Skeletal muscle satellite cell (primary cell): ENCODE results near the gene PPIF.

Experiments
- H3K27me3 ChIP-seq: 2 replicates; pipeline ENCODE4 v1.7.0; 2013; ENCODE audit warnings: low read length; ENCODE audit not compliant: control insufficient read depth, insufficient read depth
- H3K36me3 ChIP-seq: 2 replicates; pipeline ENCODE4 v1.7.0; 2013; ENCODE audit warnings: mild to moderate bottlenecking, control low read depth, low read length; ENCODE audit not compliant: insufficient read depth
- H3K4me1 ChIP-seq: 2 replicates; pipeline ENCODE4 v1.7.0; 2013; ENCODE audit warnings: low read length; ENCODE audit not compliant: control insufficient read depth, insufficient read depth
- H3K4me2 ChIP-seq: 2 replicates; pipeline ENCODE4 v1.7.0; 2013; ENCODE audit warnings: mild to moderate bottlenecking, low read length
- H3K4me3 ChIP-seq: 2 replicates; pipeline ENCODE4 v1.7.0; 2013; ENCODE audit warnings: low read length
- H3K9ac ChIP-seq: 2 replicates; pipeline ENCODE4 v1.7.0; 2013; ENCODE audit warnings: mild to moderate bottlenecking, low read depth, low read length, moderate library complexity
- H3K9me3 ChIP-seq: replicated peaks from 2 replicates; pipeline ENCODE4 v1.7.0; 2013; ENCODE audit warnings: mild to moderate bottlenecking, control low read depth, low read length

Gene PPIF

DNA sequence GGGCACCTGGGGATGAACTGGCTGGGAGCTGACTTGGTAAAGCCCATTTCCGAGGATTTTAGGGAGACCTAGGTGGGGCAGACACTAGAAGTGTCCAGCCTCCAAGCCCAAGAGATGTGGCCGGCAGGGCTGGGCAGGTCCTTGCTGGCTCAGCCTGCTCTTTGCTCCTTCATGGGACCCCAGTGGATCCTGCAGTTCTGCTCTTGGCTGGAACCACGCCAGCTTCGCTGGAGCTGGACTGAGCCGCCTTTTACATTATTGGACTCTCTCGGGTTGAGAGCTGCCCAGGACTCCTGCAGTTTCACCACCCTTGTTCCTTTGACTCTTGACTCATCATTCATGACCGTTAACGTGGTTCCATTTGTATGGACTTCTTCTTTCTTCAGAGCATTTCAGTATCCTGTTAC lies 5.7 kb downstream of the PPIF start:
- no peak overlapping the region for H3K4me2 ChIP-seq
- no peaks in the 10 kb centered on the region for H3K9me3 ChIP-seq
- H3K36me3 ChIP-seq = peaks cover 71% of the 10 kb centered on the region
- H3K27me3 ChIP-seq = no peaks in the 10 kb centered on the region
- H3K4me3 ChIP-seq = no peak overlapping the region
- H3K9ac ChIP-seq = no peak overlapping the region
- peaks cover 20% of the 10 kb centered on the region for H3K4me1 ChIP-seq

DNA sequence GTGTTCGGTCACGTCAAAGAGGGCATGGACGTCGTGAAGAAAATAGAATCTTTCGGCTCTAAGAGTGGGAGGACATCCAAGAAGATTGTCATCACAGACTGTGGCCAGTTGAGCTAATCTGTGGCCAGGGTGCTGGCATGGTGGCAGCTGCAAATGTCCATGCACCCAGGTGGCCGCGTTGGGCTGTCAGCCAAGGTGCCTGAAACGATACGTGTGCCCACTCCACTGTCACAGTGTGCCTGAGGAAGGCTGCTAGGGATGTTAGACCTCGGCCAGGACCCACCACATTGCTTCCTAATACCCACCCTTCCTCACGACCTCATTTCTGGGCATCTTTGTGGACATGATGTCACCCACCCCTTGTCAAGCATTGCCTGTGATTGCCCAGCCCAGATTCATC lies 6.5 kb downstream of the PPIF start:
- Histone ChIP-seq H3K4me3 (no peak overlapping the region), H3K4me1 (peaks cover 15% of the 10 kb centered on the region), H3K36me3 (peaks cover 68% of the 10 kb centered on the region), H3K4me2 (no peak overlapping the region), H3K9me3 (no peaks in the 10 kb centered on the region), H3K27me3 (no peaks in the 10 kb centered on the region), H3K9ac (no peak overlapping the region)

DNA sequence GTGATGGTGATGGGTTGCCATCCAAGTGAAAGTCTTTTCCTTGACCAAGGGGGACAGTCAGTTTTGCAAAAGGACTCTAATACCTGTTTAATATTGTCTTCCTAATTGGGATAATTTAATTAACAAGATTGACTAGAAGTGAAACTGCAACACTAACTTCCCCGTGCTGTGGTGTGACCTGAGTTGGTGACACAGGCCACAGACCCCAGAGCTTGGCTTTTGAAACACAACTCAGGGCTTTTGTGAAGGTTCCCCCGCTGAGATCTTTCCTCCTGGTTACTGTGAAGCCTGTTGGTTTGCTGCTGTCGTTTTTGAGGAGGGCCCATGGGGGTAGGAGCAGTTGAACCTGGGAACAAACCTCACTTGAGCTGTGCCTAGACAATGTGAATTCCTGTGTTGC lies 6.9 kb downstream of the PPIF start:
- H3K27me3 ChIP-seq = no peaks in the 10 kb centered on the region
- peaks cover 64% of the 10 kb centered on the region for H3K36me3 ChIP-seq
- no peak overlapping the region for H3K4me3 ChIP-seq
- H3K4me2 ChIP-seq = no peak overlapping the region
- peaks cover 11% of the 10 kb centered on the region for H3K4me1 ChIP-seq
- no peak overlapping the region for H3K9ac ChIP-seq
- no peaks in the 10 kb centered on the region for H3K9me3 ChIP-seq

DNA sequence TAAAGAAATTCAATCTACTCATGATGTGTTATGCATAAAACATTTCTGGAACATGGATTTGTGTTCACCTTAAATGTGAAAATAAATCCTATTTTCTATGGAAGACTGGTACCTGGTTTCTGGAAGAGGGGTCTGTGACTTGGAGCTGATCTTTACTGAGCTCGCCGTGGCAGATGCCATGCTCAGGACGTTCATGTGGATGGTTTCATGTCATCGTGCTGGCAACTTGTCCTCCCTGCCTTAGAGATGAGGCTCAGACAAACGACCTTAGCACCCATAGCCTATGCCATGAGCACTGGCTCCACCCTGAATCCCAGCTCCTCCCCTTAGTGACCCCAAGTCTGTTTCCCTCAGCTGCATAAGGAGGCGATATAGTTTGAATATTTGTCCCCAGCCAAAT lies 7.3 kb downstream of the PPIF start:
- Histone ChIP-seq H3K4me1 (peaks cover 6% of the 10 kb centered on the region), H3K27me3 (no peaks in the 10 kb centered on the region), H3K9me3 (no peaks in the 10 kb centered on the region), H3K4me3 (no peak overlapping the region), H3K9ac (no peak overlapping the region), H3K4me2 (no peak overlapping the region), H3K36me3 (peaks cover 59% of the 10 kb centered on the region)

DNA sequence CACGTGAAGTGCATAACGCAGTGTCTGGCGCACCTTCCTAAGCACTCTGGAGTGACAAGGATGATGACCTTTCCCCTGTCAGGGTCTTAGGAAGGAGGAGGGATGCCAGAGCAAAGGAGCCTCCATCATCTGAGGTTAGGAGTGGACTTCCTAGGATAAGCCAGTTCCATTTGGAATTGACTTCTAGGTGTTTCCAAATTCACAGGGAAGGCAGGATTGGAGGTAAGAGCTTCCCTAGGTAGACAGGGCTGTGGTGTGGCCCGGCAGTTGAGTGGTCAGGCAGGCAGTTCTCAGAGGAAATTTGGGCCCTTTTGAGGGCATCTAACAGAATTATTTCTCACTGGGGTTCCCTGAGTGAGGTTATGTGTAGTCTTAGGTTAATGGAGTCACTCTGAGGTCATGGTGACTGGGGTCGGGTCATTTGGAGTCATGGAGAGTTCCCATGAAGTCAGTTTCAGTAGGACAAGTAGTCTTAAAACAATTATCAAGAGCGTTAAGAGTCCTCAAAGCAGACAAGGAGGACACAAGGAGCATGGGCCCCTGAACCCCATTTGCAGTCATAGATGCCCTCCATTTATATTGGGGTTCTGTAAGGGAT lies 8.2 kb downstream of the PPIF start:
- Histone ChIP-seq H3K9me3 (no peaks in the 10 kb centered on the region), H3K9ac (no peak overlapping the region), H3K4me1 (no peaks in the 10 kb centered on the region), H3K4me2 (no peak overlapping the region), H3K27me3 (no peaks in the 10 kb centered on the region), H3K36me3 (peaks cover 50% of the 10 kb centered on the region), H3K4me3 (no peak overlapping the region)

DNA sequence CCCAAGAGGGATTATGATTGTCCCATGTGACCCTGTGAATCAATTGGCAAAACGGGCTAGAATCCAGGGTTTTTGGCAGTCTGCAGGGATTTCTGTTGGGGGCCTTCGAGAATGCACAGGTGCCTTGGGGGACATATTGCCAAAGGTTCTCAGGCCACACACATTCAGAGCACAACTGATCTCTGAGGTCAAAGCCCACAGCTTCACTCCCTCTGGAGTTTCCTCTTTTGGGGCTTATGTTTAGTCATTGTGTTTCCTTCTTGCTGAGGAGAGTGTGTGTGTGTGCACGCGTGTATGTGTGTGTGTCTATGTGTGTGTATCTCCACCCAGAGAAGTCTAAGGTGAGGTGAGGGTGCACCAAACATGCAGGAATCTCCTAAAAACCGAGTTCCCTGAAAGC lies 8.8 kb downstream of the PPIF start:
- Histone ChIP-seq H3K4me1 (no peaks in the 10 kb centered on the region), H3K9ac (no peak overlapping the region), H3K4me3 (no peak overlapping the region), H3K9me3 (no peaks in the 10 kb centered on the region), H3K4me2 (no peak overlapping the region), H3K27me3 (no peaks in the 10 kb centered on the region), H3K36me3 (peaks cover 45% of the 10 kb centered on the region)

DNA sequence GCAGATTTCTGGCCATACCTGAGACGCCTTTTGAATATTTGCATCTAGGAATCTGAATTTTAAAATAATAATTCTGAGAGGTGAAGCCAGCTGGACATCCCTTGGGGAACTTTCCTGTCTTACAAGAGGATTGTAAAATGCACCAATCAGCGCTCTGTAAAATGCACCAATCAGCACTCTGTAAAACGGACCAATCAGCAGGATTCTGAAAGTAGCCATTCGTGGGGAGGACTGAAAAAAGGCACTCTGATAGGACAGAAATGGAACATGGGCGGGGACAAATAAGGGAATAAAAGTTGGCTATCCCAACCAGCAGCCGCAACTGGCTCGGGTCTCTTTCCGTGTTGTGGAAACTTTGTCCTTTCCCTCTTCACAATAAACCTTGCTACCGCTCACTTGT lies 9.9 kb downstream of the PPIF start:
- no peak overlapping the region for H3K4me2 ChIP-seq
- no peaks in the 10 kb centered on the region for H3K27me3 ChIP-seq
- peaks cover 35% of the 10 kb centered on the region for H3K36me3 ChIP-seq
- no peak overlapping the region for H3K9ac ChIP-seq
- no peaks in the 10 kb centered on the region for H3K9me3 ChIP-seq
- H3K4me3 ChIP-seq = no peak overlapping the region
- no peaks in the 10 kb centered on the region for H3K4me1 ChIP-seq

DNA sequence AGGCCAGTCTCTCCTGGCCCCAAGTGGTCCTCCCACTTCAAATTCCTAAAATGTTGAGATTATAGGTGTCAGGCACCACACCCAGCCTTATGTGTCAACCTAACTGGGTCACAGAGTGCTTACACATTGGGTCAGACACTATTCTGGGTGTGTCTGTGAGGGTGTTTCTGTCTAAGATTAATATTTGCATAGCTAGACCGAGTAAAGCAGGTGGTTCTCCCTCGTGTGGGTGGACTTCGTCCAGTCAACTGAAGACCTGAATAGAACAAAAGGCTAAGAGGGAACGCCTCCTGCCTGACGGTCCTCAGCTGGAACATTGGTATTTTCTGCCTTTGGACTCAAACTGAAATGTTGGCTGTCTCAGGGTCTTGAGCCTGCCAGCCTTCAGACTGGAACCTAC lies 11.5 kb downstream of the PPIF start:
- Histone ChIP-seq H3K9me3 (no peaks in the 10 kb centered on the region), H3K36me3 (peaks cover 19% of the 10 kb centered on the region), H3K4me2 (no peak overlapping the region), H3K9ac (no peak overlapping the region), H3K27me3 (no peaks in the 10 kb centered on the region), H3K4me3 (no peak overlapping the region), H3K4me1 (no peaks in the 10 kb centered on the region)

DNA sequence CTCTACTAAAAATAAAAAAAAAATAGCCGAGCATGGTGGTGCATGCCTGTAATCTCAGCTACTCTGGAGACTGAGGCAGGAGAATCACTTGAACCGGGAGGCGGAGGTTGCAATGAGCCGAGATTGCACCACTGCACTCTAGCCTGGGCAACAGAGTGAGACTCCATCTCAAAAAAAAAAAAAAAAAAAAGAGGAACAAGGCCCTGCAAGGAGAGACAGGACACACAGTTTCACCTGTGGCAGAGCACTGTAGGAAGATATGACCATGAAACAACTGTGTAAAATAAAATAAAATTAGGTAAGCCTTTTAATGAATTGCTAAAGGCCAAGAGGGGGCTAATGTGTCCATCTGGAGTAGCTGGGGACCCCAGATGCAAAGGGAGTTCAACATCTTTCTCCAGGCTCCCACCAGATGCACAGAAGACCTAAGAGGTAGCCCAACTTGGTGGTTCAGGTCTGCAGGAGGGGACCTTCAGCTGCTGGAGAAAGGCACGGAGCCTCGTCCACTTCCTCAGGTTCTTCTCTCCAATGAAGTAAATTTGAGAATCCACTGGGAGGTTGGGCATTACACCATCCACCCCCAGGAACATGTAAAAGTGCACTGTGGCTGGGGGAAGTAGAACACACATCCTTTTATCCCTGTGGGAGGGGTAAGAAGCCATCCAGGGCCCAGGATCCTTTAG lies 12.7 kb downstream of the PPIF start:
- Histone ChIP-seq H3K9me3 (no peaks in the 10 kb centered on the region), H3K4me3 (no peak overlapping the region), H3K36me3 (peaks cover 7% of the 10 kb centered on the region), H3K9ac (no peak overlapping the region), H3K27me3 (no peaks in the 10 kb centered on the region), H3K4me1 (no peaks in the 10 kb centered on the region), H3K4me2 (no peak overlapping the region)

DNA sequence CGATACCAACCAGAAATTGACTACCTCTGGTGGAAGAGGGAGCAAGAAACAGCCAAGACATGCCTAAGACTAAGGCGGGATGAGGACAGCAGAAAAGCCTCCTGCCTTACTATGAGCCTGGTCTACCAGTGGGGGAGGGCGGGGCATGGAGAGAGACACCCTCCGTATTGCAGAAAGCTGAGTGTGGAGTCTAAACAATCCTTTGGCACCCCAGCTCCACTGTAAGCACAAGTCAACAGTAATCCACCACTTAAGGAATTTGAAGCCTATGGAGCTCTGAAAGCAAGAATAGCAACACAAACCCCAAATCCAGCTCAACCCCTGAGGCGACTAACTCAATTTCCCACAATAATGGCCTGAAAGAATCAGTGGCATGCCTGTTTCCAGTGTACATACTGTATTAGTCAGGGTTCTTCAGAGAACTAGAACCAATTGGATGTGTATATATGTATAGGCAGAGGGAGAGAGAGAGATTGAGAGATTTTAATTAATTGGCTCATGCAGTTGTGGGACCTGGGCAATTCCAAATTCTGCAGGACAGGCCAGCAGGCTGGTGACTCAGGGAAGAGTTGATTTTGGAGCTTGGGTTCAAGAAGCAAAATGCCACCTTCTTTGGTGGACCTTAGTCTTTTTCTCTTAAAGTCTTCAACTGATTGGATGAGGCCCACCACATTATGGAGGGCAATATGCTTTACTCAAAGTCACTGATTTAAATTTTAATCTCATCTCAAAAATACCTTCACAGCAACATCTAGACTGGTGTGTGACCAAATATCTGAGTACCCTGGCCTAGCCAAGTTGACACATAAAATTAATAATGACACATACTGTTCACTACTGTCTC lies 13.5 kb downstream of the PPIF start:
- H3K36me3 ChIP-seq = peaks cover under 1% of the 10 kb centered on the region
- no peaks in the 10 kb centered on the region for H3K9me3 ChIP-seq
- H3K4me2 ChIP-seq = no peak overlapping the region
- no peaks in the 10 kb centered on the region for H3K27me3 ChIP-seq
- no peaks in the 10 kb centered on the region for H3K4me1 ChIP-seq
- H3K9ac ChIP-seq = no peak overlapping the region
- no peak overlapping the region for H3K4me3 ChIP-seq

DNA sequence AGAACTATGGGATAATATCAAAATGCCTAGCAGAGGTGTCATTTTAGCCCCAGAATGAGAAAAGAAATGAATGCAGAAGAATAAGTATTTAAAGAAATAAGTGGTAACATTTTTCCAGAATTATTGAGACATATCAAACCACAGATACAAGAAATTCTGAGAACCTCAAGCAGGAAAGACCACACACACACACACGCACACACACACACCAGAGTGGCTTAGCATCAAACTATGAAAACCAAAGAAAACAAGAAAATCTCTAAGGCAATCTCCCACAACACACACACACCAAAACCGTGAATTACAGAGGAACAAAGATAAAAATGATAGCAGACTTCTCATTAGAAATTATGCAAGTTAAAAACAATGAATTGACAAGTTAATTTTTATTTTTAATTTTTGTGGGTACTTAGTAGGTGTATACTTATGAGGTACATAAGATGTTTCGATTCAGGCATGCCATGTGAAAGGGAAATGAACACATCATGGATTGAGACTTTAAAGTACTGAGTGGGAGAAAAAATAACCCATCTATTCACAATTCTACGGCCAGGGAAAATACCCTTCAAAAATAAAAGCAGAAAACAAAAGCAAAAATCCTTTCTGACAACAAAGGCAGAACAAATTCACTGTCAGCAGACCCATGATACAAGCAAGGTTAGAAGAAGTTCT lies 14.6 kb downstream of the PPIF start:
- no peaks in the 10 kb centered on the region for H3K9me3 ChIP-seq
- no peak overlapping the region for H3K9ac ChIP-seq
- H3K4me3 ChIP-seq = no peak overlapping the region
- H3K4me1 ChIP-seq = peaks cover 4% of the 10 kb centered on the region
- no peak overlapping the region for H3K4me2 ChIP-seq
- no peaks in the 10 kb centered on the region for H3K36me3 ChIP-seq
- no peaks in the 10 kb centered on the region for H3K27me3 ChIP-seq
